ENCODE measurements around the gene KHK.

DNA sequence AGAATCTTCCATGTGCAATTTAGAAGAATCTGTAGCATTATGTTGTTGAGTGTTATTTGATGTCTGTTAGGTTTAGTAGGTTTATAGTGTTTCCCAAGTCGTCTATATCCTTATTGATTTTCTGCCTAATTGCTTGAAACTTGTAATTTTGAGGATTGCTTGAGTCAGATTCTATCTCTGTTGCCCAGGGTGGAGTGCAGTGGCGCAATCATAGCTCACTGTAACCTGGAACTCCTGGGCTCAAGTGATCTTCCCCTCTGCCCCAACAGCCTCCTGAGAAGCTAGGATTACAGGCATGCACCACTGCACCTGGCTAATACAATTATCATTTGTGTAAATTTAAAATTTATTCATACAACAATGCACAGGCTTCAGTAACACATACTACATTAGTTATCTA lies 59.1 kb downstream of the KHK start:
- TF ChIP-seq, protein P1, sequence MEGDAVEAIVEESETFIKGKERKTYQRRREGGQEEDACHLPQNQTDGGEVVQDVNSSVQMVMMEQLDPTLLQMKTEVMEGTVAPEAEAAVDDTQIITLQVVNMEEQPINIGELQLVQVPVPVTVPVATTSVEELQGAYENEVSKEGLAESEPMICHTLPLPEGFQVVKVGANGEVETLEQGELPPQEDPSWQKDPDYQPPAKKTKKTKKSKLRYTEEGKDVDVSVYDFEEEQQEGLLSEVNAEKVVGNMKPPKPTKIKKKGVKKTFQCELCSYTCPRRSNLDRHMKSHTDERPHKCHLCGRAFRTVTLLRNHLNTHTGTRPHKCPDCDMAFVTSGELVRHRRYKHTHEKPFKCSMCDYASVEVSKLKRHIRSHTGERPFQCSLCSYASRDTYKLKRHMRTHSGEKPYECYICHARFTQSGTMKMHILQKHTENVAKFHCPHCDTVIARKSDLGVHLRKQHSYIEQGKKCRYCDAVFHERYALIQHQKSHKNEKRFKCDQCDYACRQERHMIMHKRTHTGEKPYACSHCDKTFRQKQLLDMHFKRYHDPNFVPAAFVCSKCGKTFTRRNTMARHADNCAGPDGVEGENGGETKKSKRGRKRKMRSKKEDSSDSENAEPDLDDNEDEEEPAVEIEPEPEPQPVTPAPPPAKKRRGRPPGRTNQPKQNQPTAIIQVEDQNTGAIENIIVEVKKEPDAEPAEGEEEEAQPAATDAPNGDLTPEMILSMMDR (IDR thresholded peaks at IDR 0.05; ENCODE audit: low read length), result no peak
- TF ChIP-seq EZH2 (IDR thresholded peaks at IDR 0.05; ENCODE audit: borderline replicate concordance, low read length), result no peak

Measured in OCI-LY1 (cell line).